Neutrophil (primary cell): ENCODE measurements around the gene ATP11A.

Experiments
- H3K27ac ChIP-seq: fragments of 200-600 bp; sonication (generic); 2 replicates; pipeline ENCODE4 v1.5.1; 2016; ENCODE audit warnings: mild to moderate bottlenecking, moderate library complexity
- H3K27me3 ChIP-seq: fragments of 200-600 bp; sonication (generic); 2 replicates; pipeline ENCODE4 v1.6.0; 2016; ENCODE audit warnings: mild to moderate bottlenecking
- H3K36me3 ChIP-seq: fragments of 200-600 bp; sonication (generic); 2 replicates; pipeline ENCODE4 v1.5.1; 2017
- H3K4me1 ChIP-seq, 2 experiments: fragments of 200-600 bp in 1 of 2; sonication (generic) in 1 of 2; 1 replicate in 1 of 2; 2 replicates in 1 of 2; pipeline versions ENCODE4 v1.5.1 to v1.6.1; 2013 to 2016; ENCODE audit warnings: low read depth in 1 of 2, low read length in 1 of 2, mild to moderate bottlenecking in 1 of 2, moderate library complexity in 1 of 2; ENCODE audit not compliant: control insufficient read depth in 1 of 2, insufficient read depth in 1 of 2
- H3K4me3 ChIP-seq, 2 experiments: fragments of 200-600 bp in 1 of 2; sonication (generic) in 1 of 2; 1 replicate in 1 of 2; 2 replicates in 1 of 2; pipeline ENCODE4 v1.5.1; 2013 to 2016; ENCODE audit warnings: low read depth in 1 of 2, low read length in 1 of 2, mild to moderate bottlenecking in 1 of 2, moderate library complexity in 1 of 2
- H3K9me3 ChIP-seq: fragments of 200-600 bp; sonication (generic); 2 replicates; pipeline ENCODE4 v1.5.1; 2016
- CTCF ChIP-seq: fragments of 200-600 bp; sonication (generic); IDR thresholded peaks from 2 replicates; pipeline ENCODE4 v1.5.1; 2016; ENCODE audit warnings: antibody characterized with exemption

Gene ATP11A

GRCh38 chr13:112808377-112809140, 118.7 kb downstream of the ATP11A start:
- H3K4me1 ChIP-seq: peaks cover 0 to under 1% of the 10 kb centered on the region in 2 experiments
- H3K27ac ChIP-seq: no peak overlapping the region
- H3K36me3 ChIP-seq: peaks cover 85% of the 10 kb centered on the region
- no peaks in the 10 kb centered on the region for H3K9me3 ChIP-seq
- no peak overlapping the region for H3K4me3 ChIP-seq
- H3K27me3 ChIP-seq: no peaks in the 10 kb centered on the region
- TF ChIP-seq CTCF: no peak

GRCh38 chr13:112809332-112810315, 119.8 kb downstream of the ATP11A start:
- Histone ChIP-seq H3K4me3 (no peak overlapping the region), H3K4me1 (no peaks in the 10 kb centered on the region), H3K27me3 (no peaks in the 10 kb centered on the region), H3K9me3 (no peaks in the 10 kb centered on the region), H3K36me3 (peaks cover 94% of the 10 kb centered on the region), H3K27ac (no peak overlapping the region)
- TF ChIP-seq CTCF: no peak

GRCh38 chr13:112810608-112811007, 120.8 kb downstream of the ATP11A start:
- Histone ChIP-seq H3K27me3 (no peaks in the 10 kb centered on the region), H3K9me3 (no peaks in the 10 kb centered on the region), H3K36me3 (peaks cover 98% of the 10 kb centered on the region), H3K4me3 (no peak overlapping the region), H3K4me1 (no peaks in the 10 kb centered on the region), H3K27ac (no peak overlapping the region)
- no peak for TF ChIP-seq CTCF

GRCh38 chr13:112812306-112813055, 122.6 kb downstream of the ATP11A start:
- Histone ChIP-seq H3K9me3 (no peaks in the 10 kb centered on the region), H3K4me3 (no peak overlapping the region), H3K36me3 (peaks cover 98% of the 10 kb centered on the region), H3K4me1 (no peaks in the 10 kb centered on the region), H3K27me3 (no peaks in the 10 kb centered on the region), H3K27ac (no peak overlapping the region)
- no peak for TF ChIP-seq CTCF

- Histone ChIP-seq H3K27ac (no peak overlapping the region), H3K36me3 (peaks cover 98% of the 10 kb centered on the region), H3K27me3 (no peaks in the 10 kb centered on the region), H3K4me1 (no peaks in the 10 kb centered on the region), H3K9me3 (no peaks in the 10 kb centered on the region), H3K4me3 (no peak overlapping the region)
- no peak for TF ChIP-seq CTCF
Observed at GRCh38 chr13:112813552-112813951, 123.7 kb downstream of the ATP11A start.
